ENCODE results near the gene SP9.

Gene SP9

DNA sequence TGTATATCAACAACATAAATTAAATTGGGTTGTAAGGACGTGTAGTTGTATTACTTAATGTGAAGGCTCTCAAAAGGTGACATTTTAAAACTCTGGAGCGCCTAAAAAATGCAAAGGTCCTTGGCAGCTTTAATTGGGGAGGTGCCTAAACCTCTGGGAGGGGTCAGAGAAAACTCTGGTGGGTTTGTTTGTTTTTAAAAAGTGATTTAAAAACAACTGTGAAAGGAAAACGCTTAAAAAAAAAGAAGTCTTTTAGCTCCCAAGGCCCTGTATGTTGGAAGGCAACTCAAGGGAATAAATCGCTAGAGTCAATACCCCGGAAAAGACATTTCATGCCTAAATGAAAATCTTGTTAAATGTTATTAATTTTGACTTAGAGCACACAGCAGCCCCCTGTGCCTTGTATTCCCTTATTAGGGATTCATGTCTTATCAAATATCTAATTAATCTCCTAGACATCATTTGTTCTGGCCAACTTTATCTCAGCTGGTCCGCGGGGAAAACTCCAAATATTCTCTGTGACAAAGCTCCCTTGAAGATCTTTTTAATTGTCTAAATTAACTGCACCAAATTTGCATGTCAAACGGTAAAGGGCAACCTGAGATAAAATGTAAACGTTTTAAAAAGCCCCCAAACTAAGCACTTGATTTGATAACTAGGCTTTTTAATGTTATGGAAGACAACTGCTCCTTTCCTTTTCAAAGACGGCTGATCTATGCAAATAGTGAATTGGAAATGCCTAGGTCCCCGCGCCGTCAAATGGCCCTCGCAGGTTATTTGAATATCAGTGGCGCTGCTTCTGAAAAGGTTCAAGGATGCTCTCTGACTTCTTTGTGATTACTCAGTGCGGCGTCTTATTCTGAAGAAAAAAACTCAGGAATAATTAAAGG, 4.2 kb downstream of the SP9 start:
- no peaks in the 10 kb centered on the region for H3K9me3 Mint-ChIP-seq
- no peaks in the 10 kb centered on the region for H3K36me3 Mint-ChIP-seq (ENCODE audit: low read depth)
- no peak overlapping the region for H3K4me3 Mint-ChIP-seq
- peaks cover 47% of the 10 kb centered on the region for H3K4me1 Mint-ChIP-seq (ENCODE audit: low read depth)
- peaks cover 83% of the 10 kb centered on the region for H3K27me3 Mint-ChIP-seq
- no peak for DNase-seq
- peak overlapping the region; percentile 37 for H3K27ac Mint-ChIP-seq

- Mint-ChIP-seq H3K27me3 (peaks cover 84% of the 10 kb centered on the region), H3K4me3 (no peak overlapping the region), H3K9me3 (no peaks in the 10 kb centered on the region), H3K36me3 (ENCODE audit: low read depth) (no peaks in the 10 kb centered on the region), H3K4me1 (ENCODE audit: low read depth) (peaks cover 48% of the 10 kb centered on the region), H3K27ac (peak overlapping the region; percentile 37)
- no peak for DNase-seq
Measured at GRCh38 chr2:174339561-174340399, 5.0 kb downstream of the SP9 start.

- Mint-ChIP-seq H3K9me3 (no peaks in the 10 kb centered on the region), H3K4me1 (ENCODE audit: low read depth) (peaks cover 41% of the 10 kb centered on the region), H3K27ac (peak overlapping the region; percentile 89), H3K4me3 (no peak overlapping the region), H3K36me3 (ENCODE audit: low read depth) (no peaks in the 10 kb centered on the region), H3K27me3 (peaks cover 83% of the 10 kb centered on the region)
- peak; percentile 43 for DNase-seq
Measured at GRCh38 chr2:174340400-174341292, 5.9 kb downstream of the SP9 start.

GRCh38 chr2:174341293-174341994, 6.7 kb downstream of the SP9 start:
- Mint-ChIP-seq H3K4me3 (peak overlapping the region; percentile 68), H3K27ac (peak overlapping the region; percentile 89), H3K36me3 (ENCODE audit: low read depth) (no peaks in the 10 kb centered on the region), H3K27me3 (peaks cover 85% of the 10 kb centered on the region), H3K4me1 (ENCODE audit: low read depth) (peaks cover 40% of the 10 kb centered on the region), H3K9me3 (no peaks in the 10 kb centered on the region)
- DNase-seq = peak; percentile 95

DNA sequence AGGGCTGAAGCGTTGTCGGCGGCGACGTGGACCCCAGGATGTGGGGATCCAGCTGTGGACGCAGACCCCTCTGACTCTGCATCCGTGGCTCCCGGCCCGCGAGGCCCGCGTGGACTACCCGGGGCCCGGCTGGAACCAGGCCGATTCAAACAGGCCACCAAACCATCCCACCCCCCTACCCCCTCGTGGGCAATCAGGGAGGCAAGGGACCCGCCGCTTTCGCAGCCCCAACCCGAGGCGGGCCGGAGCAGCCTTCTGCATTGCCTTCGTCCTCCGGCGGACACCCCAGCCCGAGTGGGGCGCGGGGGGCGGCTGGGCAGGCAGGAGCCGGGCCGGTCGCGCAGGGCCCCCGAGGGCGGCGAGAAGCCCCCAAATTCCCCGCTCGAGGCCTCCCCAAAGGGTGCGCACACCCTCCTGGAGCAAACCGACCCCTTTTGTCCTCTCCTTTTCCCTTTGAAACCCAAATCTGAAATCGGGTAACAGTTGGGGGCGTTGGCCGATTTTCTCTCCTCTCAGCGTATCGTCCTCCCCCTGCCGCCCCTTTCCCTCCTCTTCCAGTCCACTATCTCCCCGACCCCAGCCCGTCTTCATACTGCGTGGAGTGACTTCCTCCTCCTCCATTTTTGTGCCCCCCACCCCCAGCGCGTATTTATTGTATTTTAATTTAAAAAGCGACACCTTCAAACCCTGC, 7.4 kb downstream of the SP9 start:
- H3K9me3 Mint-ChIP-seq = no peaks in the 10 kb centered on the region
- peaks cover 5% of the 10 kb centered on the region for H3K36me3 Mint-ChIP-seq (ENCODE audit: low read depth)
- H3K27ac Mint-ChIP-seq = no peak overlapping the region
- peak; percentile 49 for DNase-seq
- H3K27me3 Mint-ChIP-seq = peaks cover 80% of the 10 kb centered on the region
- H3K4me1 Mint-ChIP-seq (ENCODE audit: low read depth) = peaks cover 40% of the 10 kb centered on the region
- H3K4me3 Mint-ChIP-seq = peak overlapping the region; percentile 42

- H3K9me3 Mint-ChIP-seq = no peaks in the 10 kb centered on the region
- peaks cover 74% of the 10 kb centered on the region for H3K27me3 Mint-ChIP-seq
- no peak overlapping the region for H3K27ac Mint-ChIP-seq
- H3K36me3 Mint-ChIP-seq (ENCODE audit: low read depth) = peaks cover 5% of the 10 kb centered on the region
- peak; percentile 54 for DNase-seq
- peaks cover 36% of the 10 kb centered on the region for H3K4me1 Mint-ChIP-seq (ENCODE audit: low read depth)
- peak overlapping the region; percentile 42 for H3K4me3 Mint-ChIP-seq
Measured at GRCh38 chr2:174342686-174343342, 8.1 kb downstream of the SP9 start.

DNA sequence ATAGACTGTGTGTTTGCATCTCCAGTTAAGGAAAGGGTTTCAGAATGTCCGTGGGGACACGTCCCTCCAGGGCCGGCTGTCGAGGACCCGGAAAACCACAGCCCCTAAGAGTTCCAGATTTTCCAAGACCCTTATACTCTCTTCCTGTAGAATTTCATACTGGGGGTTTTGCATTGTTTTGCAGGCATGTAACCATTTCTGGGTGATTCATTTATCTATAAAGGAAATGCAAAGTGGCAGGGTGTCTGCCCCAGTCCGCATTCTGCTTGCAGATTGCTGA, 8.5 kb downstream of the SP9 start:
- peaks cover 34% of the 10 kb centered on the region for H3K4me1 Mint-ChIP-seq (ENCODE audit: low read depth)
- DNase-seq = no peak
- peaks cover 69% of the 10 kb centered on the region for H3K27me3 Mint-ChIP-seq
- no peak overlapping the region for H3K27ac Mint-ChIP-seq
- peaks cover 9% of the 10 kb centered on the region for H3K36me3 Mint-ChIP-seq (ENCODE audit: low read depth)
- no peaks in the 10 kb centered on the region for H3K9me3 Mint-ChIP-seq
- H3K4me3 Mint-ChIP-seq = peak overlapping the region; percentile 38

DNA sequence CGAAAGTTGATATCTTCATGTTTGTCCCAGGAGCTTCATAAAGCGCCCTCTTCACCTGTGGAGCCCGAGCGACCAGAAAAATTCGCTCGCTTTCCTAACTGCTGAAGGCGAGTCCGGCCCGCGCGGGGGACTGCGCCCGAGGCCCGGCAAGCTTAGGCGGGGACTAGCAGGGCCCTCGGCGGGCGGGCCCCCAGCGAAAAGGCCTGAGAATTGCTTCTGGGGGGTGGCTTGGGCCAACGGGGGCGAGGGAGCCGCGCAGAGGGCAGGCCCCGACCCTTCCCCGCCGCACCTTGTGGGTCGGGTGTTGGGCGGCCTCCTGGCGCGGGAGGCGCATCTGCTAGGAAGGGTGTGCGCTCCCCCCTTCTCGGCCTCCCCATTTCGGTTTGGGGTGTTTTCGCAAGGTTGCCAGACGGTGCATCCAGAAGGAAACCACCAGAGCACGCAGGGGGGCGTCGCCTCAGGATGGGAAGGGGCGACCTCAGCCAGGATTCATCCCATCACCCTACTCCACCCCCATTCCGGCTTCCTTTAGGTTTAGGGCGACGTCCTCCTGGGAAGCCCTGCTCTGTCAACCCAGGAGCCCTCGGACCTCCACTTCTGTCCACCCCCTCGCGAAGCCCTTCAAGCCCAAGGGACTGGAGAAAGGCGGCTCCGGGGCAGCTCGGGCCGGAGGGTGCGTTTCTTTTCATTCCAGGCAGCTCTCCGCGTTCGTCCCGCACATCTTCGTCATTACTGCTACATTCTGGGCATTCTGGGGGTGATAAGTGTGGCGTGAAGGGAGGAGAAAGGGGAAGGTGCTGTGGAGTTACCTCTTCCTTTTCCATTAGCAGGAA, 9.1 kb downstream of the SP9 start:
- Mint-ChIP-seq H3K36me3 (ENCODE audit: low read depth) (peaks cover 14% of the 10 kb centered on the region), H3K9me3 (no peaks in the 10 kb centered on the region), H3K27ac (no peak overlapping the region), H3K4me3 (peak overlapping the region; percentile 38), H3K27me3 (peaks cover 63% of the 10 kb centered on the region), H3K4me1 (ENCODE audit: low read depth) (peaks cover 34% of the 10 kb centered on the region)
- peak; percentile 48 for DNase-seq

- peaks cover 53% of the 10 kb centered on the region for H3K27me3 Mint-ChIP-seq
- H3K27ac Mint-ChIP-seq = no peak overlapping the region
- H3K4me3 Mint-ChIP-seq = no peak overlapping the region
- no peaks in the 10 kb centered on the region for H3K9me3 Mint-ChIP-seq
- peaks cover 18% of the 10 kb centered on the region for H3K36me3 Mint-ChIP-seq (ENCODE audit: low read depth)
- DNase-seq = no peak
- peaks cover 32% of the 10 kb centered on the region for H3K4me1 Mint-ChIP-seq (ENCODE audit: low read depth)
Measured at GRCh38 chr2:174344716-174345461, 10.1 kb downstream of the SP9 start.

DNA sequence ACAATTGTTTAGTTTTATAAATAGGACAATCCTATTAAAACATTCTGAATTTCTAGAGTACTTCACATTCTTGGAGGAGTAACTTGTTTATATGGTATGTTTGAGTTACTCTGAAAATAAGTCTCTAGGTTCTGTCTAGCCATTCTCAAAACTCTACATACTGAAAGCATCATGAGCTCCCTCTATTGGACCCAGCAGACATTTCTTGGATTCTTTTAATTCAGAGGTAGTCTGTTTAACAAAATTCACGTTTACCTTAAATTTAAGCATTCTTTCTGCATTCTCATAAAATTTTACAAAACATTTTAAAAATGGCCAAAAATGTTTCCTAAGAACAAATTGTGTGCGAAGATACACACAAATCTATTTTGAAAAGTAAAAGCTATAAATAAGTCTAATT, 15.3 kb downstream of the SP9 start:
- DNase-seq = no peak
- H3K4me3 Mint-ChIP-seq = no peak overlapping the region
- H3K27me3 Mint-ChIP-seq = peaks cover 8% of the 10 kb centered on the region

DNA sequence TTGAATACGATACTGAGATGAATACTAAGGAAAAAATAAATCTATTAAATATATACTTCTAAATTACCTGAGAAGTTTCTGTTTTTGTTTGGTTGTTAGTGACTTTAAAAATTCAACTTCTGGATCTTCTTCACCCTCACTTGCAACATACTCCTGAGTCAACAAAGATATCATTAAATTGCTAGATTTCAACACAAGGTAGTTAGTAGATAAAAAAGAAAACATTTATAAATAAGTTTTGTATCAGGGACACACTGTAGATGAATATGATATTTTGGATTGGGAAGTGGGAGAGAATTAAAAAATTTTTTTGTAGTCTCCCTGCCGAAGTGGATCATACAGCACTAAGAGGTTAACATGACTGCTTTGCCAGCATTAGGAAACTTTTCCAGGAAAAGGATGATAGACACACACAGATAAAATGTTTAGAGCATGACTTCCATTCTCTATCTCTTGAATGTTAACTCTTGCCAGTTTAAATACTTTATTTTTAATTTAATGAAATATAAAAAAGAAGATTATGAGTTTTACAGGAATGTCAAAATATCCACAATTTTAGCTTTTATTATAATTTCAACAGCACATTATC, 15.9 kb downstream of the SP9 start:
- H3K4me3 Mint-ChIP-seq = no peak overlapping the region
- H3K27ac Mint-ChIP-seq = no peak overlapping the region
- H3K9me3 Mint-ChIP-seq = no peaks in the 10 kb centered on the region
- no peak for DNase-seq
- no peaks in the 10 kb centered on the region for H3K4me1 Mint-ChIP-seq (ENCODE audit: low read depth)
- H3K27me3 Mint-ChIP-seq = peaks cover 2% of the 10 kb centered on the region
- H3K36me3 Mint-ChIP-seq (ENCODE audit: low read depth) = peaks cover 40% of the 10 kb centered on the region

More for the DNA sequence above, 15.3 kb downstream of the SP9 start:
- no peak overlapping the region for H3K27ac Mint-ChIP-seq
- H3K9me3 Mint-ChIP-seq = no peaks in the 10 kb centered on the region
- no peaks in the 10 kb centered on the region for H3K4me1 Mint-ChIP-seq (ENCODE audit: low read depth)
- H3K36me3 Mint-ChIP-seq (ENCODE audit: low read depth) = peaks cover 38% of the 10 kb centered on the region

- Mint-ChIP-seq H3K4me1 (ENCODE audit: low read depth) (no peaks in the 10 kb centered on the region), H3K4me3 (no peak overlapping the region), H3K36me3 (ENCODE audit: low read depth) (peaks cover 39% of the 10 kb centered on the region), H3K27ac (no peak overlapping the region), H3K9me3 (no peaks in the 10 kb centered on the region), H3K27me3 (no peaks in the 10 kb centered on the region)
- no peak for DNase-seq
Measured at GRCh38 chr2:174353004-174353403, 18.2 kb downstream of the SP9 start.
